Measurements from ENCODE around the gene CD5L. TPM values are rescaled to one million over a fixed set of nuclear protein-coding genes. Genes with fewer than 3 reads are reported as not detected.
A peak's percentile ranks its signal among the peaks of the same experiment; 100 is the strongest.

CD5L gene
- polyA plus RNA-seq, 1 donor from 2014 or later, result not detected

- Mint-ChIP-seq H3K4me3 (peak overlapping the region in 3 of 4 donors; percentile 19 to 61 (median 36)), H3K27me3 (no peaks in the 10 kb centered on the region), H3K27ac (peak overlapping the region; percentile 40 to 84 (median 71)), H3K9me3 (peaks cover 0 to 1% (median 0%) of the 10 kb centered on the region in 3 donors), H3K36me3 (peaks cover 8% of the 10 kb centered on the region), H3K4me1 (peaks cover 76 to 80% (median 78%) of the 10 kb centered on the region in 3 donors)
These were observed 58.7 kb downstream of the CD5L start for GRCh38 chr1:157782931-157783330.

DNA sequence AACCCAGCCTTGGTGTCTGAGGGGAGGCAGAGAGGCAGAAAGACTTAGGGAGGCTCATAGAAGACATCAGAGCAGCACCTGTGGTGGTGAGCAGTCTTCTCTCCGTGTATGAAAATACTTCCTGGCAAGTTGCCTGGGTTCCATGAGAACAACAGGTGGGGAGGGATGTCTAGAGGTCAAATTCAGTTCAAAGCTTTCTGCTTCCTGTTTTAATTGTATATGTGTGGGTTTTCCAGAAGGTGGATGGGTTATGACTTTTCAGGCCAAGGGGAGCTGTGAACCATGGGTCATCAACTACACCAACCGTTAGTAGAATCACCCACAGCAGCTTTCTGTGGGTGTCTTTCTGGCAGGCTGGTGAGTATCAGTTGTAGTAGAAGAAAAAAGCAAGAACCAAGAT, 60.6 kb downstream of the CD5L start:
- Mint-ChIP-seq H3K27me3 (no peaks in the 10 kb centered on the region), H3K4me3 (peak overlapping the region in 3 of 4 donors; percentile 46 to 81 (median 49)), H3K9me3 (no peaks in the 10 kb centered on the region), H3K4me1 (peaks cover 75 to 83% (median 79%) of the 10 kb centered on the region in 3 donors), H3K36me3 (peaks cover 8% of the 10 kb centered on the region), H3K27ac (peak overlapping the region in 2 of 3 donors; percentile 40 to 65)

Other genes starting within 250 kb of the CD5L start
- 0.06 TPM for gene FCRL4, start 243.7 kb downstream of the CD5L start, polyA plus RNA-seq
- gene FCRL3, start 141.0 kb downstream of the CD5L start, polyA plus RNA-seq, result 84.5 TPM
- 52.3 TPM for gene FCRL2, start 64.7 kb downstream of the CD5L start, polyA plus RNA-seq
- gene FCRL1, start 21.7 kb downstream of the CD5L start, polyA plus RNA-seq, result 141 TPM
- not detected for gene KIRREL1, start 151.8 kb upstream of the CD5L start, polyA plus RNA-seq

All from IgD-negative memory B cell (primary cell).